NB4 (cell line): ENCODE data around the gene CDH22.

Experiments used
- DNase-seq: peaks from one replicate; pipeline ENCODE4 v3.0.0; 2010; ENCODE audit warnings: low read depth
- H3K4me3 ChIP-seq: one replicate; pipeline ENCODE4 v1.5.1; 2011; ENCODE audit warnings: mild to moderate bottlenecking, low read depth, low read length, moderate library complexity
- MYC ChIP-seq: IDR thresholded peaks from 2 replicates; pipeline ENCODE4 v1.6.1; 2011; ENCODE audit warnings: low read depth, low read length
- POLR2A ChIP-seq: IDR thresholded peaks from 2 replicates; pipeline ENCODE4 v1.6.1; 2011; ENCODE audit warnings: mild to moderate bottlenecking; ENCODE audit not compliant: insufficient read length; ENCODE audit errors: extremely low read depth
- TF ChIP-seq, protein P1 (sequence below): IDR thresholded peaks from 2 replicates; pipeline ENCODE4 v1.6.1; 2011; ENCODE audit warnings: low read depth, low read length
- TF ChIP-seq, protein P2 (sequence below): IDR thresholded peaks from one replicate; pipeline ENCODE4 v1.5.1; 2012; ENCODE audit warnings: low read depth, low read length

The CDH22 gene

DNA sequence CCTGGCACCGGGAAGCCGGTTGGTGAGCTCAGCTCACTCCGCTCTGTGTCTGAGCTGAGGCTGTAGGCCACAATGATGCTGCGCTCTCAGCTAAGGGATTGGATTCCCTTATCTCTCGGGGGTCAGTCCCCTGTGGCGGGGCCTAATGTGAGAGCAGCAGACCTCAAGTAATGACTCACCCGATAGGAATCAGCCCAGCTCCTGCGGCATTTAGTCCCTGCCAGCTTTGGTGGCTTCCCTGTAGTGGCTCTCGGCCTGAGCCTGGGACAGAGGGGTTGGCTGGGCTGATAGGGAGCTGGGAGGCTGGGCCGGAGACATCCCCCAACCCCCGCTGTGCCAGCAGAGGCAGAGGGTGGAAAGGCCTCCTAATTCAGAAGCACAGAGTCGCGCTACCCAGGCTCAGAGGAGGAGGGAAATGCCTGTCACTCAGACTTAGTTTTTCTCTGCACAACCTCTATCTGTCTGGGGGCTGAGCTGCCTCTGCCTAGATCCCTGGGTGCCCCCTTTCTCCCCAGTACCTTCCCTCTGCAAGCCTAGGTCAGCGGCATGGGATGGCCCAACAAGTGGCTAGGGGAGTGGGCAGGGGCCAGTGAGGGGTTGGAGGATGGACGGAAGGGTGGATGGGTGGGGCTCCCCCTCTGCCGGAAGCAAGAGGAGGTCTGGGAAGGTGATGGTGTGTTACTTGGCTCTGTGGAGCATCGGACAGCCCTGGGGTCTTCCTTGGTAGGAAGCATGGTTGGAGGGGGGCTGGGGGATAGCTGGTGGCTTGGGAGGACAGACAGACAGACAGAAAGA lies 92.2 kb downstream of the CDH22 start:
- peak; percentile 97 for DNase-seq
- TF ChIP-seq MYC: no peak
- TF ChIP-seq, protein P1, sequence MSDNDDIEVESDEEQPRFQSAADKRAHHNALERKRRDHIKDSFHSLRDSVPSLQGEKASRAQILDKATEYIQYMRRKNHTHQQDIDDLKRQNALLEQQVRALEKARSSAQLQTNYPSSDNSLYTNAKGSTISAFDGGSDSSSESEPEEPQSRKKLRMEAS: no peak
- TF ChIP-seq POLR2A: no peak
- TF ChIP-seq, protein P2, sequence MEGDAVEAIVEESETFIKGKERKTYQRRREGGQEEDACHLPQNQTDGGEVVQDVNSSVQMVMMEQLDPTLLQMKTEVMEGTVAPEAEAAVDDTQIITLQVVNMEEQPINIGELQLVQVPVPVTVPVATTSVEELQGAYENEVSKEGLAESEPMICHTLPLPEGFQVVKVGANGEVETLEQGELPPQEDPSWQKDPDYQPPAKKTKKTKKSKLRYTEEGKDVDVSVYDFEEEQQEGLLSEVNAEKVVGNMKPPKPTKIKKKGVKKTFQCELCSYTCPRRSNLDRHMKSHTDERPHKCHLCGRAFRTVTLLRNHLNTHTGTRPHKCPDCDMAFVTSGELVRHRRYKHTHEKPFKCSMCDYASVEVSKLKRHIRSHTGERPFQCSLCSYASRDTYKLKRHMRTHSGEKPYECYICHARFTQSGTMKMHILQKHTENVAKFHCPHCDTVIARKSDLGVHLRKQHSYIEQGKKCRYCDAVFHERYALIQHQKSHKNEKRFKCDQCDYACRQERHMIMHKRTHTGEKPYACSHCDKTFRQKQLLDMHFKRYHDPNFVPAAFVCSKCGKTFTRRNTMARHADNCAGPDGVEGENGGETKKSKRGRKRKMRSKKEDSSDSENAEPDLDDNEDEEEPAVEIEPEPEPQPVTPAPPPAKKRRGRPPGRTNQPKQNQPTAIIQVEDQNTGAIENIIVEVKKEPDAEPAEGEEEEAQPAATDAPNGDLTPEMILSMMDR: no peak
- no peak overlapping the region for H3K4me3 ChIP-seq

DNA sequence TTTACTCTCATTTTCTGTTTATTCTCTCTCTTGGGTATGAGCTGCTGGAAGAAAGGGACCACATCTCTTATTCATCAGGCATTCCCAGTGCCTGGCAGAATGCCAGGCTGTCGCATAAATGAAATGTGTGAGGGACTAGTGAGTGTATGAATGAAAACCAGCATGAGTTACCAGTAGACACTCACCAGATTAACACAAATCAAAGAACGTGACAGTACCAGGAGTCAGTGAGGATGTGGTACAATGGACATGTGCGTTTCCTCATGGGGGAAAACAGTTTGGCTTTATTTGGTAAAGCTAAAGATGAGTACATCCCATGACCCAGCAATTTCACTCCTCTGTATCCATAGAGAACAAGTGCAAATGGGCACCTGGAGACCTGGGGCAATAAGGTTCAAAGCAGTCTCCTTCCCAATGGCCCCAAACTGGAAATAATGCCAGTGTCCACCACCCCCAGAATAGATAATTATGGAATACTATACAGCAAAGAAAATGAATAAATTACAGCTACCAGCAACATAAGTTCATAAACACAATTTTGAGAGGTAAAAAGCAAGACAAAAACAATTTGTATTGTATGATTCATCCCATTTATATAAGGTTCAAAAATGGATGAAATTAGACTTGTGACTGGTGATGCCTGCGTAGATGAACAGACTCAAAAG lies 93.3 kb downstream of the CDH22 start:
- TF ChIP-seq, protein P2: no peak
- TF ChIP-seq, protein P1: no peak
- TF ChIP-seq POLR2A (no peak), MYC (no peak)
- no peak for DNase-seq
- no peak overlapping the region for H3K4me3 ChIP-seq

DNA sequence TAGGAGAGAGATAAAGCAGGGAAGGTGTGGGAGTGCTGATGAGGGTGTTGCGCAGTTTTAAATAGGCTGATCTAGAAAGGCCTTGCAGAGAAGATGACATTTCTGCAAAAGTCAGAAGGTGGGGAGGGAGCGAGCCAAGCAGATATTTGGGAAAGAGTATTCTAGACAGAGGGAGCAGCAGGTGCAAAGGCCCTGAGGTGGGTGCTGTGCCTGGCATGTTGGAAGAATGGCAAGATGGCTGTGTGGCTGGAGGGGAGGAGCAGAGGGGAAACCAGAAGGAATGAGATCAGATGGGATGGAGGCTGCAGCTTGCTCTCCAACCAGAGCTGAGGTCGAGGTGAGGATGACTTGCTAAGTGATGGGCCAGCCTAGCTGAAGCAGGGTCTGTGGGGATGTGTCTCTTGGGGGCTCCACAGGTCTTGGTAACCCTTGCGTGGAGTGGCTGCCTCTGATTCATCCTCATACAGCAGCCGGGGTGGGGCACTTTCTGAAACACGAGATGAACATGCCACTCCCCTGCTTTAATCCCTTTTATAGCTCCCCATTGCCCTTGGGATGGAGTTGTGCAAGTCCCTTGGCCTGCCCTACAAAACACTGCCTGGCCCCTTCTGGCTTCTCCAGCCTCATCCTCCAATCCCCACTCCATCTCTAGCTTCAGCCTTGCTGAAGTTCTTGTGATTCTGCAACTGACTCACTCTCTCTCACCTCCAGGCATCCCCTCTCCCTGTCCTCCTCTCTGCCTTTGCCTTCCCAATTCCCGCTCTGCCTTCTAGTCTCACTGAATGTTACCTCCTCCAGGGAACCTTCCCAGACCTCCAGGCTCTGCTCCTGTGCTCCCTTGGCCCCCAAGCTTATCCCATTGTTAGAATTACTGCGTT lies 94.1 kb downstream of the CDH22 start:
- DNase-seq: peak; percentile 59
- H3K4me3 ChIP-seq: no peak overlapping the region
- no peak for TF ChIP-seq POLR2A
- TF ChIP-seq, protein P1: no peak
- TF ChIP-seq, protein P2: no peak
- no peak for TF ChIP-seq MYC

DNA sequence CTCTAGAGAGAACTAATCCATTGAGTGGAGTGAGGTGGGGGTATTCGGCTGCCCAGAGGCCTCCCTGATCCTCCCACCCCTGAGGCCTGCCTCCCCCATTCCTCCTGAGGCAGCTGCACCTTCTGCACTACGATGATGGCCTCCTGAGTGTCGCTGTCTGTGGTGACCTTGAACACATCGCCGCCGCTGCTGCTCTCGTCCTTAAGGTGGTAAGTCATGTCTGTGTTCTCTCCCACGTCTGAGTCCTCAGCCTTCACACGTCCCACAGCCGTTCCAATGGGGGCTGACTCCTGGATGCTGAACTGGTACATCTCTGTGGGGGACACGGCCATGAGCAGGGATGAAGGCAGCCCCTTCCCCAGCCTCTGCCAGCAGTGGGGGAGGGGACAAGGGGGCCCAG lies 95.4 kb downstream of the CDH22 start:
- TF ChIP-seq, protein P1: no peak
- TF ChIP-seq, protein P2: no peak
- no peak for TF ChIP-seq MYC
- TF ChIP-seq POLR2A: no peak
- DNase-seq: no peak
- H3K4me3 ChIP-seq: no peak overlapping the region

DNA sequence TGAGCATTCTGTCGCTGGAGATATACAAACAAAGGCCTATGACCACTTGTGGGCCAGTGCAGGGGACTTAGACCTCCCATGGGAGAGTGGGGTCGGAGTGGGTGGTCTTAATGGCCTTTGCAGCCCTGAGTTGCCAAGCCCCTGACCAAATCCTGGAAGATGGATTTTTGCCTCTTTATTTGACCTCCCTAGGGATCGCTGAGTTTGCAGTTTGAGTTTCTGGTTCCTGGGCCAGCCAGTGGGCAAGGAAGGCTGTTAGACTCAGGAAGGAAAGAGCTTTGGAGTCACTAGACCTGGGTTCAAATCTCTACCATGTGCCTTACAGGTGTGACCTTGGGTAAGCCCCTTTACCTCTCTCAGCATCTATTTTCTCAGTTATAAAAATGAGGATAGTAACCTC lies 96.0 kb downstream of the CDH22 start:
- H3K4me3 ChIP-seq: no peak overlapping the region
- TF ChIP-seq MYC (no peak), POLR2A (no peak)
- TF ChIP-seq, protein P1: no peak
- TF ChIP-seq, protein P2: no peak
- no peak for DNase-seq
